Renal cortex interstitium (tissue), 11 donors: ENCODE measurements around the gene ERMP1. TPM values are rescaled to one million over a fixed set of nuclear protein-coding genes. Genes with fewer than 3 reads are reported as not detected.

Source experiments
- DNase-seq, 11 donors: peaks; one replicate each; pipeline ENCODE4 v3.0.0-alpha.2; 2013; ENCODE audit warnings: low read depth in 9 of 11, low spot score in 4 of 11; ENCODE audit errors: extremely low read depth in 1 of 11
- polyA plus RNA-seq, 3 donors: library from polyadenylated mRNA; unstranded; fragments of 120-200 nt; gene quantifications; one replicate each; pipeline ENCODE4 v1.2.1, GENCODE V29; 2013; ENCODE audit not compliant: insufficient read length in 3 of 3

Gene ERMP1
- polyA plus RNA-seq, 3 donors, result 46.6 to 52.3 (median 49.3) TPM

DNA sequence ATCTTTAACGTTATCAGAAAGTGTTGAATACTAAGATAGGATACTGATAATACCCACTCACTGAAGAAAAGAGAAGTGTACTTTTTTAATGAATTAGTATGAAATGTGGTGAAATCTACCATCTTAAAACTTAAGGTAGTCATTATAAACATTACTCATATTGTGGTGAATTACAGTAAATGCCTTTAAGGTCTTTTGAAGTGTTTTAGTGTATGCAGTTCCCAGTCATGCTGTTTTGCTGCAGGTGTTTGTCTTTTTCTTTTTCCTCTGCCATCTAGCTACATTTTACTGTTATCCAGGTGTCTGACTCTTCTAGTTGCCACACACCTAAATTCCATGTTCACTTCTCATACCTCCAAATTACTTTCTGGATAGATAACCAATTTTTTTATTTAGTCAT, 72.6 kb downstream of the ERMP1 start:
- no peak for DNase-seq

DNA sequence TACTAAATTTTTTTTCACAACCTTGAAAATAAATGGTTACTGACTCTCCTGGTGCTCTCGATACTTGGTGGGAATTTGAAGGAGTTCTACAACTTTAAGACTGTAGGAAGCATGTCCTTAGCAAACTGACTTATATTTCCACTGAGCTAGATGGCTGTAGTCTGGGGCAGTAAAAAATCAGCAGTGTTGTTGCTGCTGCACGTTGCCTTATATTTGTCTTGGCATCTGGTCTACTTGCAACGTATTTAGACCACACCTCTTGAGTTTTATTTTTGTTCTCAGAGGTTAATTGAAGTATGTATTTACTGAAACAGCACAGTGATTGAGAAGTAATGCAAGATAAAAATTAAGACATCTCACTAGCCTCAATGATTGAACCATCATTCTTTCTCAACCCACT, 76.3 kb downstream of the ERMP1 start:
- DNase-seq, result no peak

DNA sequence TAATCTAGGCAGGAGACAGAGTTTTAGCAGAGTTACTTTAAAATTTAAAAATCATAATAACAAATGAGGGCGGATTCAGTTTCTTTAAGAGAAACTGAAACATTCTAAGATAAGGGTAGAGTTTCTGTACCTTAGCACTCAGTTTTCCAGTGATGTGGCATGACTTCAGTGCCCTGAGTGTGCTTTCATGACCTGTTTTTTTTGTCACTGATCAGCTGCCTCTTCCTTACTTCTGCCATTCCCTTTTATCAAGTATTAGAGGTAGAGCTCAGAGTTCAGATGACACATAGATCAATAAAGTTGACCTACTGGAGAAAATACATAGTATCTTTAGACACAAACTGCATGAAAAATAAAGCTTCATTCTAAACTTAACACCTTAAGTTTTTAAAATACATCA, 82.3 kb downstream of the ERMP1 start:
- DNase-seq, result no peak

DNA sequence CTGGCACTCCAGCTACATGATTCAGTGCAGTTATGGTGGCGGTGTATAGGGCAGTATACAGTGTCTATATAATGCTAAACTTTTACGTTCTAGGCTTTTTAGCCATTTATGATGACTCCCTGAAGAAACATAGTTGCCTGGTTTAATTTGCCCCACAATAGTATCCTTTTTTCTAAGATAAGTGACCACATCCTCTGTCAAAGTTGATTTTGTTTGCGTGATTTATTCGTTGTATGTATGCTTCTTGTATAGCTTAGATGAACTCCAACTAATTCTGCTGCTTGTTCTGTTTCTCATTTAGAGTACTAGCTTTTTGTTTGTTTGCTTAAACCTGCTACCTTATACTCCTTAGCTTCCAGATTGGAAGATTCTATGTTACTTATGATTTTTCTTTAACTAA, 83.6 kb downstream of the ERMP1 start:
- DNase-seq, result no peak

DNA sequence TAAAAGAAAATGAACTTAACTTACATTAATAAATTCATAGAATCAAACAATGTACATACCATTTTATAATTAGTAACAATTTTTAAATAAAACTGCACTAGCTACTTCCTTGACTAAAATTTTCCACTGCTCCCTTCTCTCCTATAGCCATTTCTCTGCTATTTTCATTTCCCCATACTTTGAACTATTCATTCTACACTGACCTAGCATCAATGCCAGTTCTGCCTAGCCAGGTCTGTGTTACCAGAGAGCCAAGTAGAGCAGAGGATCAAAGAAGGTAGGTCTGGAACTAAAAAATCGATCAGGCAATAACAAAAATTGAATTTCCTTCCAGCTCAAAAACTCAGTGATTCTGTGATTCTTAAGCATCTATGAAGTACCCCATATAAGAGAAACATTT, 84.5 kb downstream of the ERMP1 start:
- DNase-seq, result no peak

DNA sequence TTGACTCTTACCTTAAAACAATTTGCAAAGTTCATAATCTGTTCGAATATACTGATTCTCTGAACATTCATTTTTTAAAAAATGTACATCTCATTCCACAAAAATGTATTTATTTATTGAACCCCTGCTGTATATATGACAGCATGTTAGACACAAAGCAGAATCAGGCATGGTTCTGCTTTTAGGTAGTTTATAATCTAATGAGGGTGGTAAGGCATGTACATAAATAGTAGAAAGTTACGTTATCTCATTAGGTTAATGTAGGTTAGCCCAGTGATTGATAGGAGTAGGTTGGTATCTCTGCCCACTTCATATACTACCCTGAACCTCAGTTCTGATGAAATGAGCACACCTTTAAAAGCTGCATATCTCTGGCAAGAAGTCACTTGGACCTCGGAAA, 89.8 kb downstream of the ERMP1 start:
- DNase-seq, result no peak

DNA sequence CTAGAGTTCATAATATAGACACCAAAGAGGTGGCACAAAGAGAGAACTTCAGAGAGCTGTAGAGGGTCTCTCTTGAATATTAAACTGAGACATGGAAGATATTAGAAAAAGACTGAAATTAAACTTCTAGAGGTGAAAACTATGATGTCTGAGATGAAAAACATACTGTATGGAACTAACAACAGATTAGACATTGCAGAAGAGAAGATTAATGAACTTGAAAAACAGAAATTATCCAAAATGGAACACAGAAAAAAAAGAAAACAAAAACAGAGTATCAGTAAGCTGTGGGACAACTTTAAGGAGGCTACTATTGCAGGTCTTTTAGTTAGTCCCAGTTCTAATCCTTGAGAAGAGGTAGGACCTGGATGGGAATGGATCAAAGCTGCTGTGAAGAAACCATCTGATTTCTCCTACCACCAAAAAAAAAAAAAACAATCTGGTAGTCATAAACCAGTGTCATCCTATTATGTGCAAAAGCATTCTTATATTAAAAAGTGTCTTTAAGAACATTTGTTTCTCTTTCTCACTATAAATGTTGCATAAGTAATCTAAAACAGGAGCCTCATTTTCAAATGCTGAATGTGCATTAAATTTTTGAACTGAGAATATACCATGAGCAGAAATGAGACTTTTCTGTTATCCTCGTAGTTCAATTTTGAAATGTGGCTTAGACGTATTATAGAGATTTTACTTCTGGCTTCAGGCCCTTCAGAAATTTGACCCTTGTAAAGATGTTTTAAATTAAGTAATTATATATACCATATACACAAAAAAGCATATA, 96.2 kb downstream of the ERMP1 start:
- DNase-seq, result no peak

DNA sequence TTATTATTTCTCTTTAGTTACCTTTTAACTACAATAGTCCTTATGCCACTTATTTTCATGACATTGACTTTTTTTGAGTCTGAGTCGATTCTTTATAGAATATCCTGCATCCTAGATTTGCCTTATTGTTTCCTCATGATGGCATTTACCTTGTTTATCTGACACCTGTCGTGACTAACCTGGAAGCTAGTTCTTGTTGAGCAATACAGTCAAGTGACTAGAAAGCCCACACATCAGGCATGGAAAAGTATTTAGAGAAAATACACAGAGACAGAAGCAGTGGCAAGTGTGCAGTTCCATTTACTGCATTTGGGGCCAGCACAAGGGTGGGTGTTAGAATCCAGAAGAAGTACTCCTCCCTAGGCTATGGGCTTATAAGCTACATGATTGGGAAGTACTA, 97.8 kb downstream of the ERMP1 start:
- no peak for DNase-seq

Other genes starting within 250 kb of the ERMP1 start
- 10 to 100 TPM; 28.5 to 34.6 (median 29.9) TPM for gene RIC1, start 204.0 kb downstream of the ERMP1 start, polyA plus RNA-seq
- 1 to 10 TPM; 1.0 to 1.4 (median 1.4) TPM for gene MLANA, start 57.8 kb upstream of the ERMP1 start, polyA plus RNA-seq
- gene RANBP6, start 182.5 kb upstream of the ERMP1 start, polyA plus RNA-seq, result 10 to 100 TPM; 28.1 to 35.9 (median 32.5) TPM